NT2/D1 (cell line): ENCODE data around the gene MUC15.

Experiments
- DNase-seq: peaks from one replicate; pipeline ENCODE4 v3.0.0-alpha.2; 2011; ENCODE audit warnings: low read depth, low spot score
- H3K27me3 ChIP-seq: 2 replicates; pipeline ENCODE4 v1.6.0; 2011; ENCODE audit warnings: mild to moderate bottlenecking; ENCODE audit not compliant: insufficient read length, insufficient read depth
- H3K36me3 ChIP-seq: 2 replicates; pipeline ENCODE4 v1.6.1; 2011; ENCODE audit warnings: mild to moderate bottlenecking, low read length, mixed read lengths; ENCODE audit not compliant: insufficient read depth, insufficient read length
- H3K4me1 ChIP-seq: 2 replicates; pipeline ENCODE4 v1.5.1; 2011; ENCODE audit not compliant: insufficient read depth, insufficient read length
- H3K4me3 ChIP-seq: 2 replicates; pipeline ENCODE4 v1.5.1; 2011; ENCODE audit warnings: low read depth; ENCODE audit not compliant: insufficient read length
- H3K9ac ChIP-seq: 2 replicates; pipeline ENCODE4 v1.6.0; 2011; ENCODE audit warnings: low read depth; ENCODE audit not compliant: insufficient read length
- H3K9me3 ChIP-seq: 2 replicates; pipeline ENCODE4 v1.5.1; 2011; ENCODE audit warnings: mild to moderate bottlenecking, low read length; ENCODE audit not compliant: insufficient read depth
- SUZ12 ChIP-seq: IDR thresholded peaks from 2 replicates; pipeline ENCODE4 v1.6.1; 2011; ENCODE audit not compliant: insufficient read length, insufficient read depth; ENCODE audit errors: extremely low read depth
- YY1 ChIP-seq: IDR thresholded peaks from 2 replicates; pipeline ENCODE4 v1.6.1; 2011; ENCODE audit not compliant: insufficient read length, insufficient read depth
- ZNF274 ChIP-seq: IDR thresholded peaks from 2 replicates; pipeline ENCODE4 v1.6.1; 2011; ENCODE audit warnings: mild to moderate bottlenecking, low read depth, low read length

The MUC15 gene

DNA sequence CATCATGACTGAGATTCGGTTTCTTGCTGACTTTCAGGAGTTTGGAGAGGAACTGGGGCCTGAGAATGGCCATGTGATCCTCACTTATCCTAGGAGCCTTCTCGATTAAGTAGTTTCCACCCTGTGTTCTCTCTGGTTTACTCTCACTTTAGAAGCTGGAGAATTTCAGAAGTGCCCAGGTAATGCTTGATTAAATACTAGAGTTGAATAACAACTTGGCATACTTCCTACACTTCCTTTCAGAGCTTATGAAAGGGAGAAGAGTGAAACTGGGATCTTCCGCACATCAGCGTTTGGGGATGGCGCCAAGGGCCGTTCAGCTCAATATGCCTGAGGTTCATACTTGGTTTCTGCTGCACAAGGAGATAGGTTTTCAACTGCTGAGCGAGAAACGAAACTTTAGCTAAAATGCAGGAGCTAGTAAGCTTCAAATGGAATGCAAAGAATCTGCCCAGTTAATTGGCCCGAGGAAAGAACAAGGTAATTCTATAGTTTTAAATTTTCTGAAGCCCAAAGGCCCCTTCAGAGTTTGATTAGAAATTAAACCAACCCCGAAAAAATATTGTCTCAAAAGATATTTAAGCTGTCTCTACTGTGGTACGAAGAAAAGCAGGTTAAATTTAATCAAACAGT is 823 bp upstream of the MUC15 start:
- peaks cover 4% of the 10 kb centered on the region for H3K4me1 ChIP-seq
- H3K27me3 ChIP-seq, result no peaks in the 10 kb centered on the region
- H3K36me3 ChIP-seq, result no peaks in the 10 kb centered on the region
- no peak overlapping the region for H3K9ac ChIP-seq
- no peak overlapping the region for H3K4me3 ChIP-seq
- no peaks in the 10 kb centered on the region for H3K9me3 ChIP-seq
- TF ChIP-seq SUZ12 (no peak), ZNF274 (no peak), YY1 (no peak)
- DNase-seq, result no peak

DNA sequence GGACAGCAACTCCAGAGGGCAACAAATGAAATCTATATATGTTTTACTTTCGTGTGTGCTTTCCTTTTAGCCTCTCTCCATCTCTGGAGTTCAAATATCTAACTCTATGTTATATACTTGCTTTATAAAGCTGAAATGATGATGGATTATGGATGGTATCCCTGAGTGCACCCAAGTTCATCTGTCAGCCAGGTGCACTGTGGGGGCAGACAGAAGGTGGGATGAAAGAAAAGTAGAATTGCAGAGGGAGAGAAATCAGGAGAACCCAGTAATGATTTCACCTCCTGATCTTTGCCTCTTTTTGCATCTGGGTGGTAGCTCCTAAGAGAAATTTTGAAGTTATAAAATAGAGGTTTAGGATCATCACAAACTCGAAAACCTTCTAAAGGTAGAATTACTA is 2.4 kb downstream of the MUC15 start:
- H3K27me3 ChIP-seq, result no peaks in the 10 kb centered on the region
- H3K9me3 ChIP-seq, result no peaks in the 10 kb centered on the region
- TF ChIP-seq YY1, result no peak
- no peak for TF ChIP-seq ZNF274
- no peak for TF ChIP-seq SUZ12
- H3K36me3 ChIP-seq, result no peaks in the 10 kb centered on the region
- H3K4me1 ChIP-seq, result peaks cover 4% of the 10 kb centered on the region
- DNase-seq, result no peak
- H3K9ac ChIP-seq, result no peak overlapping the region
- H3K4me3 ChIP-seq, result no peak overlapping the region

DNA sequence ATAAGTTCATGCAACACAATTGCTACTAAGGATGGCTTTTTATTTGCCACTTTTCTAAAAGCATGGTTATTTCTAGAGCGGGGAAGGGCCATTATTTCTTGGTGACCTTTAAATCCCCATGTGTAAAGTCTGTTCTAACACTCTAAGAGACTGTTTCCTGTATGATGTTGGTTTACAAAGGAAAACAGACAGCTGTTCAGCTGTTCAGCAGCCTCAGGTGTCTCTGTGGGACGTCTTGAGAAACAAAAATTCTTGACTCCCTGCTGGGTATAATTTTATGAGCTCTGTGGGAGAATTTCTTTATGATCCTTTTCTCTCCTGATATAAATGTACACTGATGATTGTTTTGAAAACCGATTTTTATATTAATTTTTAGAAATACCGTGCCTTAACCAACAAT is 13.9 kb downstream of the MUC15 start:
- H3K36me3 ChIP-seq, result no peaks in the 10 kb centered on the region
- no peaks in the 10 kb centered on the region for H3K9me3 ChIP-seq
- no peak overlapping the region for H3K4me3 ChIP-seq
- no peak overlapping the region for H3K9ac ChIP-seq
- TF ChIP-seq ZNF274 (no peak), SUZ12 (no peak), YY1 (no peak)
- H3K27me3 ChIP-seq, result no peaks in the 10 kb centered on the region
- no peak for DNase-seq
- no peaks in the 10 kb centered on the region for H3K4me1 ChIP-seq

DNA sequence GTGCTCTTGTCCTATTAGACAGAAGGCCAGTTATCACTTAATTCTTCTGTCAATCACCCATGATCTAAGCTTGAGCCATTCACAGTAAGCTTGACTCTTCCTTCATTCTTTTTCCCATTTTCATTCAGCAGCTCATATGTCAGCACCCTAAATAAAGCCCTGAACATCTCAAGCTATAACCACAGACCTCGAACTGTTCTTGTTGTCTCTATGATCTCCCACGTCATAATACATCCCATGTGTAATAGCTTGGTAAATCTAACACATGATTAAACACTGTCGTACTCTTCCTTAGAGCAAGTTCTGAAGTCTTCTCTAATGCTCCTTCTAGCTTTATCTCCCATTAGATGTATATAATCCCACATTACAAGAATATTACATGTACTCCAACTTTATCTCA is 14.4 kb downstream of the MUC15 start:
- DNase-seq, result no peak
- Histone ChIP-seq H3K9ac (no peak overlapping the region), H3K9me3 (no peaks in the 10 kb centered on the region), H3K4me3 (no peak overlapping the region), H3K27me3 (no peaks in the 10 kb centered on the region), H3K36me3 (no peaks in the 10 kb centered on the region), H3K4me1 (no peaks in the 10 kb centered on the region)
- no peak for TF ChIP-seq YY1
- no peak for TF ChIP-seq SUZ12
- TF ChIP-seq ZNF274, result no peak

DNA sequence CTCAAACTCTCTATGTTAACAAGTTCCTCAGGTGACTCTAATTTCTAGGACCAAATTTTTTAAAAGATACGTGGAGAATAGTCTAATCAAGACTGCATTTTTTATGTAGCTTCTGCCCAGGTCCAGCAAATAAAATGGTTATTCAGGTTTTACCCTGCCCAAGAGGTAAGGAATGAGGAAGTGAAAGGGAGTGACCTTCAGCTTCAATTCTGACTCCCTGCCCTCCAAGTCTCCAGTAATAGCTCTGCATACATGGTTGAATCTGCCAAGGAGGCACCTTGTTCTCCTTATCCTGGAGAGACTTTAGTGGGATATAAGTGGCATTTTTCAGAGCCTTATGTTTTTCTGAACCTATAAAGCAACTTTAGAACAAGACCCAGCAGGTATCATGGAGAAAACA is 15.5 kb downstream of the MUC15 start:
- Histone ChIP-seq H3K4me1 (no peaks in the 10 kb centered on the region), H3K27me3 (no peaks in the 10 kb centered on the region), H3K9me3 (no peaks in the 10 kb centered on the region), H3K4me3 (no peak overlapping the region), H3K9ac (no peak overlapping the region), H3K36me3 (no peaks in the 10 kb centered on the region)
- TF ChIP-seq SUZ12 (no peak), YY1 (no peak), ZNF274 (no peak)
- DNase-seq, result no peak

DNA sequence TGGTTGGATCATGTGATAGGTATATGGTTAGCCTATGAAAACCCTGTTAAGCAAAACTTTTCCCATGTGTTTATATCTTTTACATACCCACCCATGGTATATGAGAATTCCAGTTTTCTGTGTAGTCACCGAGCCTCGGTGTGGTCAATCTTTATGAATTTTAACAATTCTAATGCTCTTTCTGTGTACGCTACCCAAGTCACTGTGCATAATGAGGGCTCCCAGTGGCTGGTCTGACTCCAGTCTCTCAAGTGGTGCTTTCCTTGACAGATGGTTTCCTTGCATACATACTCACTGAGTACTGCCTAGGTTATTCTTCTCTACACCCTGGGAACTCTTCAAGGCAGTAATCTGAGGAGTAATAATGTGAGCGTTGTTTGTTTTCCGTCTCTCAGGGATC is 17.6 kb downstream of the MUC15 start:
- DNase-seq, result no peak
- no peaks in the 10 kb centered on the region for H3K27me3 ChIP-seq
- no peaks in the 10 kb centered on the region for H3K4me1 ChIP-seq
- no peaks in the 10 kb centered on the region for H3K9me3 ChIP-seq
- no peaks in the 10 kb centered on the region for H3K36me3 ChIP-seq
- TF ChIP-seq ZNF274 (no peak), YY1 (no peak), SUZ12 (no peak)
- H3K4me3 ChIP-seq, result no peak overlapping the region
- H3K9ac ChIP-seq, result no peak overlapping the region

DNA sequence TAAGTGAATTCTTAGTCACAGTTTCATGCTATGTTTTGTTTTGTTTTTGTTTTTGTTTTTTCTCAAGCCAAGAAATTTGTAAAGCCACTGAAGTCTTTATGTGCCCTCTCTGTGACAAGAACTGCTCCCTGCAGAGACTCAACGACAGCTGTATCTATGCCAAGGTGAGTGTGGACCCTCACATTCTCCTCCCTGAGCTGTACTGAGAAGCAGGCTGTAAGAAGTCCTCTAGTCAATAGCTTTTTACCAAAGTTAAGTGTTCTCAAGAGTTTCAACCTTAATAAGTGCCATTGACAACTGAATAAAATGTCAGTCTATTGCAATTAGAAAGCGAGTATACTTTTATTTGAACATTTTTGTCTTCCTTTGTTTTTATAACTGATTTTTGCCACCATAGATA is 18.9 kb downstream of the MUC15 start:
- DNase-seq, result no peak
- no peaks in the 10 kb centered on the region for H3K4me1 ChIP-seq
- H3K36me3 ChIP-seq, result no peaks in the 10 kb centered on the region
- no peak overlapping the region for H3K4me3 ChIP-seq
- TF ChIP-seq ZNF274 (no peak), YY1 (no peak), SUZ12 (no peak)
- no peaks in the 10 kb centered on the region for H3K9me3 ChIP-seq
- no peak overlapping the region for H3K9ac ChIP-seq
- no peaks in the 10 kb centered on the region for H3K27me3 ChIP-seq

DNA sequence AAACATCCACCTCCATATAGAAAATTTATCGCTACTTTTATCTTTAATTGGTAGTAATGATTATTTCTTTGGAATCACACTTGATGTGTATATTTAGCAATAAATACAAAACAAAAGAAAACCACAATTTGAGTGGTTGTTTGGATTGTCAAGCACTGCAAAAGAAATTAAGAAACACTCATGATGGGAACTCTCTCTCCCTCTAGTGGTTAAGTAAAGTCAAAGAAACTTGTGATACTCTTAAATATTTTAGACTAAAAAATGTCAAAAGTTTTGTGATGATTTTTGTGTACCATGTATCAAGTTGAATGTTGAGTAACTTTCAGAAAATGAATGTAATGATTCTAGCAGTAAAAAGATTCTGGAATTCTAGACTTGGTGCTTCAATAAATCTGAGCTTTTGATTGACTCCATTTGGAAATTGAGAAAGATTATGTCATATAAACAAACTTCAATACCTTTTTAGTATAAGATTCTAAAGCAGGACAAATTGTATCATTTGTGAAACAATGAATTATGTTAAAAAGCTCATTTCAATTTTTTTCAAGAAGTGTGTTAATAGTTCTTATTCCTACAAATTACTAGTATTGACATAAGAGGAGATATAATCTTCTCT is 20.8 kb downstream of the MUC15 start:
- H3K9ac ChIP-seq, result no peak overlapping the region
- H3K9me3 ChIP-seq, result no peaks in the 10 kb centered on the region
- no peaks in the 10 kb centered on the region for H3K27me3 ChIP-seq
- no peak for DNase-seq
- H3K4me3 ChIP-seq, result no peak overlapping the region
- TF ChIP-seq SUZ12 (no peak), ZNF274 (no peak), YY1 (no peak)
- H3K4me1 ChIP-seq, result no peaks in the 10 kb centered on the region
- no peaks in the 10 kb centered on the region for H3K36me3 ChIP-seq
